Gastroesophageal sphincter (tissue), 3 donors: ENCODE measurements around the gene KRT6B.

Experiments used
- CTCF ChIP-seq, 4 experiments: fragments of 200-600 bp in 2 of 4; fragments of 450-650 bp in 2 of 4; sonication (generic) in 1 of 4; IDR thresholded peaks; one replicate each; pipeline ENCODE4 v1.5.1; 2017 to 2019; ENCODE audit warnings: antibody characterized with exemption in 4 of 4, mild to moderate bottlenecking in 2 of 4, moderate library complexity in 2 of 4
- POLR2A ChIP-seq, 2 donors: fragments of 450-650 bp; IDR thresholded peaks; one replicate each; pipeline ENCODE4 v1.6.1; 2017; ENCODE audit warnings: antibody characterized with exemption in 2 of 2, mild to moderate bottlenecking in 2 of 2, moderate library complexity in 1 of 2
- POLR2AphosphoS5 ChIP-seq: sonication (generic); formaldehyde crosslinking; IDR thresholded peaks from one replicate; pipeline ENCODE4 v1.6.1; 2017; ENCODE audit warnings: antibody characterized with exemption

- TF ChIP-seq POLR2AphosphoS5 (no peak), CTCF (IDR thresholded peaks at IDR 0.05) (no peak), POLR2A (IDR thresholded peaks at IDR 0.05) (no peak)
Measured at GRCh38 chr12:52418576-52419110, 33.3 kb downstream of the KRT6B start.
